GM15510 (cell line): Measurements from ENCODE around the gene CALHM1.

Source experiments
- POLR2A ChIP-seq: IDR thresholded peaks from 3 replicates; pipeline ENCODE4 v1.6.1; 2011; ENCODE audit warnings: borderline replicate concordance; ENCODE audit not compliant: insufficient read length; ENCODE audit errors: extremely low read depth

CALHM1 gene

GRCh38 chr10:103458720-103459119, at the start of gene CALHM1:
Gene CALHM1, minus strand, starts transcription at chr10:103458900. Its CDS starts 149 bp downstream, at chr10:103458751.
- no peak for TF ChIP-seq POLR2A

- TF ChIP-seq POLR2A = no peak
These were observed 48.8 kb upstream of the CALHM1 start for GRCh38 chr10:103507235-103508191.

- TF ChIP-seq POLR2A = no peak
These were observed 47.4 kb upstream of the CALHM1 start for GRCh38 chr10:103506061-103506460.

- no peak for TF ChIP-seq POLR2A
These were observed 45.6 kb upstream of the CALHM1 start for GRCh38 chr10:103504181-103504783.

GRCh38 chr10:103502849-103503660, 44.4 kb upstream of the CALHM1 start:
- TF ChIP-seq POLR2A = no peak

GRCh38 chr10:103501186-103501585, 42.5 kb upstream of the CALHM1 start:
- TF ChIP-seq POLR2A = no peak

GRCh38 chr10:103500481-103500880, 41.8 kb upstream of the CALHM1 start:
- no peak for TF ChIP-seq POLR2A

GRCh38 chr10:103499881-103500280, 41.2 kb upstream of the CALHM1 start:
- no peak for TF ChIP-seq POLR2A

GRCh38 chr10:103498936-103499638, 40.4 kb upstream of the CALHM1 start:
- TF ChIP-seq POLR2A = no peak

- TF ChIP-seq POLR2A = no peak
These were observed 38.6 kb upstream of the CALHM1 start for GRCh38 chr10:103497161-103497915.

GRCh38 chr10:103495321-103495720, 36.6 kb upstream of the CALHM1 start:
- TF ChIP-seq POLR2A = no peak

- TF ChIP-seq POLR2A = no peak
These were observed 35.5 kb upstream of the CALHM1 start for GRCh38 chr10:103493916-103494877.
